HAP-1 (cell line): Measurements from ENCODE around the gene XCL2.
"Not testable (repeated sequence)": the region's sequence is repeated elsewhere in the genome, so short reads cannot be mapped to it uniquely, and the experiment has no call there.

Source experiments
- DNase-seq, 2 experiments: peaks; one replicate each; pipeline ENCODE4 v3.0.0-alpha.2; 2016 to 2020; ENCODE audit warnings: low spot score in 2 of 2
- H3K27me3 ChIP-seq: fragments of 250-450 bp; sonication (Bioruptor Pico); 2 replicates; pipeline ENCODE4 v1.5.1; 2020; ENCODE audit warnings: low read depth, mild to moderate bottlenecking, moderate library complexity
- H3K36me3 ChIP-seq: fragments of 250-450 bp; sonication (Bioruptor Pico); replicated peaks from 2 replicates; pipeline ENCODE4 v1.5.1; 2020; ENCODE audit warnings: mild to moderate bottlenecking
- H3K4me1 ChIP-seq: fragments of 250-450 bp; sonication (Bioruptor Pico); 2 replicates; pipeline ENCODE4 v1.5.1; 2020; ENCODE audit warnings: mild to moderate bottlenecking
- H3K4me3 ChIP-seq: fragments of 250-450 bp; sonication (Bioruptor Pico); 2 replicates; pipeline ENCODE4 v1.5.1; 2020; ENCODE audit warnings: mild to moderate bottlenecking, moderate library complexity
- H3K9me3 ChIP-seq: fragments of 250-450 bp; sonication (Bioruptor Pico); 2 replicates; pipeline ENCODE4 v1.5.1; 2020; ENCODE audit warnings: mild to moderate bottlenecking, moderate library complexity
- in situ Hi-C: fragments of 300-500 bp; cut with MboI; formaldehyde crosslinking; loops from 3 replicates; pipeline ENCODE4 v1.14.3; 2020; ENCODE audit warnings: low sequenced_read_pairs, inconsistent platforms, mixed read lengths

Gene XCL2, protein sequence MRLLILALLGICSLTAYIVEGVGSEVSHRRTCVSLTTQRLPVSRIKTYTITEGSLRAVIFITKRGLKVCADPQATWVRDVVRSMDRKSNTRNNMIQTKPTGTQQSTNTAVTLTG

DNA sequence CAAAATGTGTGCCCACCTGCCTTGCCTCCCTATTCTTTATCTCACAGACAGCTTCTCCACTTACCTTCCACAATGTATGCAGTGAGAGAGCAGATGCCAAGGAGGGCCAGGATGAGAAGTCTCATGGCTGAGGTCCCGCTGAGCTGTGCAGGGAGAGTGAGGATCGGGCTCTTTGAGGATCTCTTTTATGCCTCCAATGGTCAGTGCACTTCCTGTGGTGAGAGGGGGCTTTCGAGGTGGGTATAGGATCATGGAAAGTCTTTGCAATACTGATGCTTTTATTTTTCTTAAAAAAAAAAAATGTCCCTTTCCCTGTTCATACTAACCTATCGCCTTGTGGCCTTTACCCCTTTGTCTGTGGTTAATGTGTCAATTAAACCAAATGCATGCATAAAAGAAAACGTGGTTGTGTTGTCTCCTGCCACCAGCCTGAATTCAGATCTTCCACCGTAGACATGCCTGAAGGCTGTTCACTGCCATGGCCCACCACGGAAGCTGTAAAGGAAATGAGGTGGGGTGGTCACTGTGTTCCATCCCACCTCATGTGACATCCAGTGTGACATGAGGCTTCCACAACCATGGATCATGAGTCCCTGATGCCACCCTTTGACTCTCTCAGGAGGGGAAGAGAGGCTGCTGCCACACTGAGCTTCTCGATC, at the start of gene XCL2:
XCL2 (minus strand) TSS at position 158 of the 659 bp plus-strand sequence; CDS start at position 125, 33 bp downstream.
- DNase-seq, in situ Hi-C loops, H3K36me3 ChIP-seq, H3K4me1 ChIP-seq, H3K4me3 ChIP-seq, H3K27me3 ChIP-seq, H3K9me3 ChIP-seq: not testable (repeated sequence)

DNA sequence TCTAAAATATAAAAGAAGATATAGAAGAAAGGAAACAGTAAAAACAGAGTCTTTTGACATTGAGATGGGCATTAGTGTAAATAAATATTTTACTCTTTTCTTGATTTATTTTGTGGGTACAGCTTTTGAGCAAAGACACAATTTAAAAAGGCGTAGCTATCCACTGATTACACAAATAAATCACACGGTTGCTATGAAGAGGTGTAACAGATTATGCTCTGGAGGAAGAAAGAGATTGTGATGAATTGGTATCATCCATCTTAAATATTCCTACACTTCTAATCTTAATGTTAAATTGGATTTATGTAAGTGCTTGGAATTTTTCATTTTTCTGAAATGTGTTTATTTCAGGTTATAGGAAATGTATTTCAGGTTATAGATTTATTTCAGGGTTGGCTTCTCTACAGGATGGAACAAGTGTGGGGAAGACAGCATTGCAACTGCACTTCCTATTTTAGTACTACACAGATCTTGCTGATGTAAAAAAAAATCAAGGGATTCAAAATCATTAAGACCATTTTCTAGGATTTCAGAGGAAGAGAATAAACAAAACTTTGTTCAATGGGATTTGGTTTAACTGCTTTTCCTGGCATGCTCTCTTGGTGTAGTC, 47.9 kb upstream of the XCL2 start:
- Histone ChIP-seq H3K36me3 (no peaks in the 10 kb centered on the region), H3K27me3 (no peaks in the 10 kb centered on the region), H3K4me1 (no peaks in the 10 kb centered on the region), H3K9me3 (no peaks in the 10 kb centered on the region), H3K4me3 (no peak overlapping the region)
- in situ Hi-C loops, result no loop called here
- DNase-seq, result no peak

DNA sequence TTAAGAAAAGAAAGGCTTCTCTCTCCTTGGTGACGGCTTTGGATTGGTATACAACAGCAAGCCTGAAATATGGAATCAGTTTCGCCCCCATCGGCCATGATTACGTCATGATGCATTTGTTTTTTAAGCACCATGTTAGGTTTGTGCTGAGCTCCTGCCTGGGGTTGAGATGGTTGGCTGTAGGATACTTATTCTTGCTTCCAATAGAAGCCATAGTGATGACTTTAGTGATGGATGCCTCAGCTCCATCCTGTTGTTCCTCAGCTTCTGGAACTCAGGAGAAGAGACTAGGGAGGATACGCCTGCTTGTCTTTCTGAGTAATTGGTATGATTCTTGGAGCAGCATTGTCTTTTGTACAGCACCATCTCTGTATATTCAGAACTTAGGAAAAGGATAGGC, 47.3 kb upstream of the XCL2 start:
- Histone ChIP-seq H3K4me1 (no peaks in the 10 kb centered on the region), H3K36me3 (no peaks in the 10 kb centered on the region), H3K9me3 (no peaks in the 10 kb centered on the region), H3K27me3 (no peaks in the 10 kb centered on the region), H3K4me3 (no peak overlapping the region)
- no peak for DNase-seq
- in situ Hi-C loops, result no loop called here

DNA sequence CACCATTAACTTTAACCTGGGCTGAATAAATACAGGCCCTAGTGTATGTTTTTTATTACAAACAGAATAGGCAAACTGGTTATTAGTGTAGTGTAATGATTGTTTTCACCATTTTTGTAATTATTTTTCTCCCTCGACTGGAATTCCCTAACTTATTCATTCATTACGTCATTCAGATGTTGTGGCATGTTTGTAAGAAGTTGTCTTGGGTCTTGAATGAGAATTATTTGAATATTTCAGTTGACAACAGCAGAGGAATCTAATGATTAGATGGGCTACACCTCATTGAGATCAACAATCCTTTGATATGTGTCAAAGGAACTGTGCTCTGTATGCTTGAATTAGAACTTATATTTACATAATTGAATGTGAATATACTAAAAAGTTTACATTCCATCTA, 45.4 kb upstream of the XCL2 start:
- Histone ChIP-seq H3K4me3 (no peak overlapping the region), H3K4me1 (no peaks in the 10 kb centered on the region), H3K9me3 (no peaks in the 10 kb centered on the region), H3K27me3 (no peaks in the 10 kb centered on the region), H3K36me3 (no peaks in the 10 kb centered on the region)
- in situ Hi-C loops, result no loop called here
- no peak for DNase-seq

DNA sequence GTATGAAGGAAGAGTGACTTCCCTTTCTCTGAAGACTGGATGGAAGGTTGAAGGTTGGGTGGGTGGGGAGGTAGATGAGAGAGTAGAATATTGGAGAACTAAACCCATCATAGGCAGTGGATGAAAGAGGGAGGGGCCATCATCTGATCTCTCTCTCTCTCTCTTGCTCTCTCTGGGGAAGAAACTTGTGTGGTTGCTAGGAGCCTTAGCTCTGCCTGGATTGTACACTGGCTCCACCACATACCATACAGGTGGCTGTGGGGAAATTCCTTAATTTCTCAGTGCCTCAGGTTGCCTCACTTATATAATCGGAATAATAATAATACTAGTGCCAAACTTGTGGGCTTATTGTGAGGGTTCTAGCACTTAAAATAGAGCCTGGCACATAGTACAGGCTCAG, 42.1 kb upstream of the XCL2 start:
- Histone ChIP-seq H3K9me3 (no peaks in the 10 kb centered on the region), H3K4me3 (no peak overlapping the region), H3K27me3 (no peaks in the 10 kb centered on the region), H3K36me3 (no peaks in the 10 kb centered on the region), H3K4me1 (no peaks in the 10 kb centered on the region)
- DNase-seq, result no peak
- in situ Hi-C loops, result no loop called here

DNA sequence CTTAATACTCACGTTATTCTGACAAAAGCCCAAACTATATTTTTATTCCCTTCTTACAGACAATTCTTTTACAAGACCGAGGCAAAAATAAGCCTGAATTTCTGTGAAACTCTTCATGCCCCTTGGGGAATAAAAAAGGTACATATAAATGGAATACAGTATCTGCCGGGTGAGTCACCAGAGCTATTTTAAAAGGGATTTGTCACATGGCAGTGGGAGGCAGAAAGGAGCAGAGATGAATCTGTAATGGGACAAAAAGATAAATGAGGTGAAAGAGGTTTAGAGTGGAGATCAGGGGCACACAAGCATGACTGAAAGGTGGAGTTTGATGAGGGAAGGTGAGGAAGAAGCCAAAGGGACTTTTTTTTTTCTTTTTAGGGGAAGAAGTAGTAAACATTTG, 41.4 kb upstream of the XCL2 start:
- H3K4me1 ChIP-seq, result no peaks in the 10 kb centered on the region
- no peaks in the 10 kb centered on the region for H3K27me3 ChIP-seq
- H3K36me3 ChIP-seq, result no peaks in the 10 kb centered on the region
- no peak for DNase-seq
- in situ Hi-C loops, result no loop called here
- H3K4me3 ChIP-seq, result no peak overlapping the region
- H3K9me3 ChIP-seq, result no peaks in the 10 kb centered on the region

DNA sequence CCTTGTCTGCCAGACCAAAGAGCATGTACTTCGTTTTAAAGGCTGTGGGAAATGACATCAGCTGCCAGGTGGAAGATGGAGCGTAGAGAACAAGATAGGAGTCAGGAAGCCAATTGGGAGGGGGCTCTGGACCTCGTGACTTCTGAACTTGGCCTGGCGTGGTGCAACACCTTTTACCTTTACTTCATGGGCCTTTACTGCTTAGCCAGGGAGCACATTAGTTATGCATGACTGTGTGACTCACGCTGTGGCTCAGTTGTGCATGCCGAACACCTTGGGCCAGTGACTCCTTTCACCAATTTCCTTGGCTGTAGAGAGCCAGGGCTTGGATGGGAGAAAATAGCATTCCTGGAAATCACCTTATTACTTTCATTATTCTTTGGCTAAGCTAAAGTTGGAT, 39.8 kb upstream of the XCL2 start:
- Histone ChIP-seq H3K4me1 (no peaks in the 10 kb centered on the region), H3K27me3 (no peaks in the 10 kb centered on the region), H3K9me3 (no peaks in the 10 kb centered on the region), H3K4me3 (no peak overlapping the region), H3K36me3 (no peaks in the 10 kb centered on the region)
- no peak for DNase-seq
- in situ Hi-C loops, result no loop called here

DNA sequence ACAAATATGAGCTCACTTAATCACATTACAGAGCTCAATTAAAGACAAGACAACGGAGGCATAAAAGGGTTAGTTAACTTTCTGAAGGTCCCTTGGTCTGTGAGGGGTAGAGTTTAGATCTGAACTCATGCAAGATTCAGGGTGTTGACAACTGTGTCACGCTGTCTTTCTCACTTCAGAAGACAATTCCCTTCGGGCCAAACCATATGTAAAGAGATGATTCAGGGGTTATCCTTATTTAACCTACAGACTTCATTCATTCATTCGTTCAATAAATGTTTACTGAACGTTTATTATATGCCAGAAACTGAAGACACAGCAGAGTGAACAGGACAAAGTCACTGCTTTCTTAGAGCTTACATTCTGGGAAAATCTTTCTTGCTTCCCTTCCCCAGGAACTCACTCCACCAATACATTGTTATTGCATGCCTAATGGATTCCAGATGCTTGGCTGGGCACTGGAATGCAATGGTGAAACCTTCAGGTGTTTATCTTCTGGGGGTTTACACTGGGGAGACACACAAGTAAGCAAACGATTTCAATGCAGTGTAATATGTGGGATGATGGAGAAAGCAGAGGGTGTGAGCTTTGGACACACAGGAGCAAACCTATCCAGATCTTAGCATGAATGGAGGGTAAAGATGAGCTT, 39.0 kb upstream of the XCL2 start:
- in situ Hi-C loops, result no loop called here
- H3K4me3 ChIP-seq, result no peak overlapping the region
- H3K36me3 ChIP-seq, result no peaks in the 10 kb centered on the region
- H3K9me3 ChIP-seq, result no peaks in the 10 kb centered on the region
- no peak for DNase-seq
- no peaks in the 10 kb centered on the region for H3K27me3 ChIP-seq
- no peaks in the 10 kb centered on the region for H3K4me1 ChIP-seq

DNA sequence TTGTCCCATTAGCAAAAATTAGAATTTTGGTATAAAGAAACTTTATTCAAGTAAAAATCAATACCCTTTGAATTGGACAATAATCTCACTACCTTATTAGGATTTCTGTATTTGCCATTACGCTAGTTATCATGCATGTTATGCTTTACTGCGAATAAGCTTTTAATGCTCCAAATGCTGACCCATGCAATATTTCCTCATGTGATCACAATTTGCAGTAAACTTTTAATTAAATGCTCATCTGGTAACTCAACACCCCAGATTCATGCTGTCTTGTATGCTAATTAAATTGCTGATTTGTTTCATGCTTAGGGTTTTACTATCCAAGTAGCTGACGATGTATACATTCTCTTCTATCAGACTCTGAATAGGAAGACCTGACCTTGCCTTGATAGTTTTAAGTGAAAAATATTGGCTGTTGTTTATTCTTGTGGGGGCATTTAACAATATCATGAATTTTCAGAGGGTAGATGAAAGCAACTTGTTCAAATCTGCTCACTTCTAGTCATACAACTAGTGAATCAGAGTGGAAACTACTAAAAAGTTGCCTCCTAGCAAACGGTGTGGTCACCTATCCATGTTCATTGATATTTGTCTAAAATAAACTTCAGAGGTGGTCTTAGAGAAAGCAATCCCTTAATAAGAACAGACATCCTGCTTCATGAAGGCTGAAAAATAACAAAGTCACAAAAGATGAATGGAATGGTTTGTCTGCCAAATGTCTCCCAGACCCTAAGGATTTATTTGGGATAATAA, 38.2 kb upstream of the XCL2 start:
- no peaks in the 10 kb centered on the region for H3K36me3 ChIP-seq

DNA sequence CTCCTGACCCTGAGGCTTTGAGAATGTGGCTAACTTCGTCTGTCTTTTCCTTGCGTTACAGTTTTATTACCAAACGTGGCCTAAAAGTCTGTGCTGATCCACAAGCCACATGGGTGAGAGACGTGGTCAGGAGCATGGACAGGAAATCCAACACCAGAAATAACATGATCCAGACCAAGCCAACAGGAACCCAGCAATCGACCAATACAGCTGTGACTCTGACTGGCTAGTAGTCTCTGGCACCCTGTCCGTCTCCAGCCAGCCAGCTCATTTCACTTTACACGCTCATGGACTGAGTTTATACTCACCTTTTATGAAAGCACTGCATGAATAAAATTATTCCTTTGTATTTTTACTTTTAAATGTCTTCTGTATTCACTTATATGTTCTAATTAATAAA, 37.2 kb upstream of the XCL2 start:
- H3K4me3 ChIP-seq, H3K36me3 ChIP-seq, DNase-seq, H3K9me3 ChIP-seq, H3K4me1 ChIP-seq, H3K27me3 ChIP-seq, in situ Hi-C loops: not testable (repeated sequence)

More for the DNA sequence above, 38.2 kb upstream of the XCL2 start:
- no peaks in the 10 kb centered on the region for H3K27me3 ChIP-seq
- H3K9me3 ChIP-seq, result no peaks in the 10 kb centered on the region
- in situ Hi-C loops, result no loop called here
- H3K4me3 ChIP-seq, result no peak overlapping the region
- no peaks in the 10 kb centered on the region for H3K4me1 ChIP-seq
- DNase-seq, result no peak

DNA sequence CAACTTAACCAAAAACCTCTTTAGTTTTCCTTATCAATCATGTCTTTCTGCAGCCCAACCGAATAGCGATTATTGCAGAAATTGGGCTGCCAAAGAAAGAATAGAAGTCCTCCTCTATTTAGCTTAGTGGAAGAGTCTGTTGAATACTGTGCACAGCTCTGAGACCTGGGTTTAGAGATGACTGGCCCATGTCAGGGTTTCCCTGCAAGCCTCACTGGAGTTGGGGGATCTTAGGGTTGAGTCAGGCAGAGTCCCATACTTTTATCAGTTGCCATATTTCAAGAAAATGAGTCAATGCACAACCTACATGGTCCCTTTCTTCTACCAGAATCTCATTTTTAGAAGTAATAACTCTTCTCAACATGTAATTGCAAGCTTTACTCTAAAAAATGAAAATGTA, 36.5 kb upstream of the XCL2 start:
- H3K36me3 ChIP-seq, H3K4me3 ChIP-seq, H3K4me1 ChIP-seq, H3K27me3 ChIP-seq, in situ Hi-C loops, H3K9me3 ChIP-seq, DNase-seq: not testable (repeated sequence)

DNA sequence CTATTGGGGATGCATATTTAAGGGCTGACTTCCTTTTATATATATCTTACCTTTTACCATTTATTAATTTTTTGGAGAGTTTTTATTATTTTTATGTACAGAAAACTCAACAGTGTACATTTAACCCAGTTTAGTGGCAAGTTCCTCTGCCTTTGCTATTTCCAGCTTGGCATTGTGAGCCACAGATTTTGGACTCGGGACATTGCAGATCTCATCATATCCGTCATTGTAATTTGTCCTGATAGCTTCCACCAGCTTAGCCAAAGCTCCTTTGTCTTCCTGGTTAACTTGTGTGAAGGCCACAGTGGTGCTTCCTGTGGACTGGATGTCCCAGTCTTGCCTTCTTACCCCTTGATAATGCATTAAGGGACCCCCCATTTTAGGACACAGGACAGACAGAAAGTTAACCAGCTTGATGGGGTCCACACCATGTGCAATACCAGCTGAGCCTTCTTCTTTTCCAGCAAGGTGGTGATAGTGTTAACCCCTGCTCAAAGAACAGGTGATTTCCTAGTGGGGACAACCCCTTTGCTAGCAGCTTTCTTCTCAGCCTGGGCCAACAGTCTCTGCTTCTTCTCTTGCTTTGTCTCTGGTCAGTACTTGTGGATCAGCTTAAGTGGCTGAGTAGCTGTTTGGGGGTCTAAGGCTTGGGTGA, 34.9 kb upstream of the XCL2 start:
- not testable (repeated sequence) for H3K9me3 ChIP-seq, H3K4me3 ChIP-seq, H3K36me3 ChIP-seq, DNase-seq, H3K27me3 ChIP-seq, H3K4me1 ChIP-seq
- in situ Hi-C loops, result loop anchor here (10.0 kb wide), 1 partner anchor 144 kb away; no protein-coding TSS in a partner anchor

DNA sequence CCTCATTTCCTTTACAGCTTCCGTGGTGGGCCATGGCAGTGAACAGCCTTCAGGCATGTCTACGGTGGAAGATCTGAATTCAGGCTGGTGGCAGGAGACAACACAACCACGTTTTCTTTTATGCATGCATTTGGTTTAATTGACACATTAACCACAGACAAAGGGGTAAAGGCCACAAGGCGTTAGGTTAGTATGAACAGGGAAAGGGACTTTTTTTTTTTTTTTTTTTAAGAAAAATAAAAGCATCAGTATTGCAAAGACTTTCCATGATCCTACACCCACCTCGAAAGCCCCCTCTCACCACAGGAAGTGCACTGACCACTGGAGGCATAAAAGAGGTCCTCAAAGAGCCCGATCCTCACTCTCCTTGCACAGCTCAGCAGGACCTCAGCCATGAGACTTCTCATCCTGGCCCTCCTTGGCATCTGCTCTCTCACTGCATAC, 32.5 kb upstream of the XCL2 start, which contains the start of gene XCL1:
XCL1 (plus strand) TSS at position 361 of the 444 bp plus-strand sequence; CDS start at position 394, 33 bp downstream.
- H3K4me1 ChIP-seq, H3K27me3 ChIP-seq, H3K4me3 ChIP-seq, DNase-seq, H3K9me3 ChIP-seq, H3K36me3 ChIP-seq: not testable (repeated sequence)
- in situ Hi-C loops, result loop anchor here (10.0 kb wide), 1 partner anchor 141 kb away; no protein-coding TSS in a partner anchor
